Fibroblast of lung (primary cell): ENCODE results near the gene BCAS3.

ENCODE experiments used
- CTCF ChIP-seq, 2 donors: IDR thresholded peaks in 1 of 2; conservative IDR thresholded peaks in 1 of 2; 1 replicate in 1 of 2; 2 replicates in 1 of 2; pipeline ENCODE4 v1.5.1; 2011 to 2012; ENCODE audit warnings: low read length in 2 of 2, control low read depth in 1 of 2, inconsistent platforms in 1 of 2, low read depth in 1 of 2, mild to moderate bottlenecking in 1 of 2
- EZH2 ChIP-seq: IDR thresholded peaks from 2 replicates; pipeline ENCODE4 v1.5.1; 2012; ENCODE audit warnings: low read length, control low read depth, mild to moderate bottlenecking; ENCODE audit errors: missing control alignments

DNA sequence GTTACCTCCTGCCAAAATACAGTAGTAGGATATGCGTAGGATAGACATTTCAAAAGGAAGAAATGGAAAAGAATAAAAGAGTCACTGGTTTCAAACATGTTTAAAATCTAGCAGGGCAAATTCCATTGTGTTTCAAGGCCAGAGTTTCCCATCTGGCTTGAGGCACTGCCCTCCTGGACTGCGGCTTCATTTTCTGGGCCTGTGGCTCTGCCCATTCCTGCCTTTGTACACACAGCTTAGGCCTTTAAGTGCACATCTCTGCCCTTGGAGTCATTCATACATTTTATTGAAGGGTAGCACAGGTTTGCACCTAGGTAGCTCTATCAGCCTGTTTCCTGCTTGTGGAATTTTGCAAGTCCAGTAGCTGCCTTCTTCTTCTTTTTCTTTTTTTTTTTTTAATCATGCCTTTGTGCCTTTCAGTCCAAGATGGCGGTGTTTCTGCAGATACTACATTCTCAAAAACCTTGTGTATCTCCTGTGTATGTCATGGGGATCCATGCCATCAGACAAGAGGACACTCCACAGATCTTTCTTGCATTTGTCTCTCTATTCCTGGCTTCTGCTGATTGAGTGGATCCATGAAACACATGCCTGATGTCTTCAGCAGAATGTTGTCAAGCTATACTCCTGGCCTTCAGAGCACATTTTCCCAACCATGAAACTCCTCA, 282.9 kb downstream of the BCAS3 start:
- TF ChIP-seq CTCF (conservative IDR thresholded peaks at IDR 0.05 in 1 of 2, IDR thresholded peaks at IDR 0.05 in 1 of 2; ENCODE audit: low read depth in 1 of 2, low read length in 2 of 2) (no peak), EZH2 (no peak)
